AG04449 (cell line): ENCODE measurements around the gene CLCNKB.
A peak's percentile ranks its signal among the peaks of the same experiment; 100 is the strongest.

Source experiments
- CTCF ChIA-PET: fragments of 350-600 bp; formaldehyde crosslinking; extraction: SDS; loops from one replicate; lab custom pipeline; 2021; ENCODE audit warnings: antibody characterized with exemption; lab: Yijun Ruan, JAX
- POLR2A ChIA-PET: fragments of 400-600, 350-600 bp; formaldehyde crosslinking; extraction: SDS; loops from one replicate; lab custom pipeline; 2020; ENCODE audit warnings: antibody characterized with exemption, inconsistent platforms; lab: Yijun Ruan, JAX
- DNase-seq: peaks from one replicate; pipeline ENCODE4 v3.0.0-alpha.2; 2010; ENCODE audit warnings: low read depth, low spot score
- H3K4me3 ChIP-seq: 2 replicates; pipeline ENCODE4 v1.5.1; 2011; ENCODE audit warnings: low read depth, mild to moderate bottlenecking, control low read depth, low read length
- TF ChIP-seq, protein P1 (sequence below): IDR thresholded peaks from one replicate; pipeline ENCODE4 v1.5.1; 2011; ENCODE audit warnings: mild to moderate bottlenecking, moderate library complexity, low read length, control low read depth, inconsistent platforms; ENCODE audit not compliant: insufficient read depth; ENCODE audit errors: missing control alignments

CLCNKB gene

DNA sequence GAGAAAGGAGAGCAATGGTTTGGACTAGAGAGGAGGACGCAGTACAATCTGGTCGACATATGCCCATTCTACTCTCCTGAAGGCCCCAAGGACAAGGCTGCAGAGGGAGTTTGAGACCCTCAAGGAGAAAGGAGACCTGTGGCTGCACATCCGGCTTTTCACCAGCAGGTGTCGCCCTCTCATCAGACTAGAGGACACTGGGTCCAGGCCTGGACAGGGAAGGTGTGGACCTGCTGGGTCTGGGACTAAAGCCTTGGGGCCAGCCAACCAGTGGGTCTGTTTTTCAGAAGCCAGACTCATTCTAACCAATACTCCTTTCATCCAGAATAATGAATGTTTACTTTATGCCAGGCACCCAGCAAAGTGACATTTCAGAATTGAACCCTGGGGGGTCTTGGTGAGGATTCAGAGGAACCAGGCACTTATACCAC lies 34.5 kb upstream of the CLCNKB start:
- H3K4me3 ChIP-seq = no peak overlapping the region
- POLR2A ChIA-PET = no interaction called here
- DNase-seq = no peak
- CTCF ChIA-PET = interaction anchor here (0.6 to 11.1 kb wide), 30 partner anchors 11 to 355 kb away, joined by 3 to 141 read pairs (median 7); partner anchors contain the start of genes CLCNKA, FAM131C, HSPB7 and ZBTB17
- TF ChIP-seq, protein P1, sequence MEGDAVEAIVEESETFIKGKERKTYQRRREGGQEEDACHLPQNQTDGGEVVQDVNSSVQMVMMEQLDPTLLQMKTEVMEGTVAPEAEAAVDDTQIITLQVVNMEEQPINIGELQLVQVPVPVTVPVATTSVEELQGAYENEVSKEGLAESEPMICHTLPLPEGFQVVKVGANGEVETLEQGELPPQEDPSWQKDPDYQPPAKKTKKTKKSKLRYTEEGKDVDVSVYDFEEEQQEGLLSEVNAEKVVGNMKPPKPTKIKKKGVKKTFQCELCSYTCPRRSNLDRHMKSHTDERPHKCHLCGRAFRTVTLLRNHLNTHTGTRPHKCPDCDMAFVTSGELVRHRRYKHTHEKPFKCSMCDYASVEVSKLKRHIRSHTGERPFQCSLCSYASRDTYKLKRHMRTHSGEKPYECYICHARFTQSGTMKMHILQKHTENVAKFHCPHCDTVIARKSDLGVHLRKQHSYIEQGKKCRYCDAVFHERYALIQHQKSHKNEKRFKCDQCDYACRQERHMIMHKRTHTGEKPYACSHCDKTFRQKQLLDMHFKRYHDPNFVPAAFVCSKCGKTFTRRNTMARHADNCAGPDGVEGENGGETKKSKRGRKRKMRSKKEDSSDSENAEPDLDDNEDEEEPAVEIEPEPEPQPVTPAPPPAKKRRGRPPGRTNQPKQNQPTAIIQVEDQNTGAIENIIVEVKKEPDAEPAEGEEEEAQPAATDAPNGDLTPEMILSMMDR = peak; percentile 92

DNA sequence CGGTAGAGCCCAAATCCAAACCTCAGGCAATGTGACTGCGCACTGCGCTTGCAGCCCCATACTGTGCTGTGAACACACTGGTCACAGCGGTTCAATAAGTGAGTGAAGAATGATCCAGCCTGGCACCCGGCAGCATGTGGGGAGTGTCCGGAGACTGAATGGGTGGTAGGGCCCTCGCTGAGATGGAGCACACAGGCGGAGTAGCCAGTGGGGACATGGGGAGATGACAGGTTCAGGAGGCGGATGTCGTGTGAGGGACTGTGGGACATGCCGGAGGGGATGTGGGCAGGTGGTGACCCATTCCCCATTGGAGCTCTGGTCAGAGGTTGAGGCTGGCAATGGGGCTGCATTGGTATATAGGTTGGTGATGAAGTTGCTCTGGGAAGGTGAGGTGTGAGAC lies 33.9 kb upstream of the CLCNKB start:
- ChIA-PET CTCF (interaction anchor here (0.6 to 11.1 kb wide), 29 partner anchors 10 to 354 kb away, joined by 3 to 141 read pairs (median 7); partner anchors contain the start of genes CLCNKA, FAM131C, HSPB7 and ZBTB17), POLR2A (no interaction called here)
- H3K4me3 ChIP-seq = no peak overlapping the region
- TF ChIP-seq, protein P1 = no peak
- no peak for DNase-seq

- no peak for DNase-seq
- H3K4me3 ChIP-seq = no peak overlapping the region
- POLR2A ChIA-PET = no interaction called here
- CTCF ChIA-PET = interaction anchor here (0.7 to 11.1 kb wide), 19 partner anchors 9 to 209 kb away, joined by 3 to 141 read pairs (median 7); partner anchors contain the start of genes CLCNKA, FAM131C, HSPB7 and ZBTB17
- TF ChIP-seq, protein P1 = no peak
Observed at GRCh38 chr1:16010837-16011236, 32.7 kb upstream of the CLCNKB start.

DNA sequence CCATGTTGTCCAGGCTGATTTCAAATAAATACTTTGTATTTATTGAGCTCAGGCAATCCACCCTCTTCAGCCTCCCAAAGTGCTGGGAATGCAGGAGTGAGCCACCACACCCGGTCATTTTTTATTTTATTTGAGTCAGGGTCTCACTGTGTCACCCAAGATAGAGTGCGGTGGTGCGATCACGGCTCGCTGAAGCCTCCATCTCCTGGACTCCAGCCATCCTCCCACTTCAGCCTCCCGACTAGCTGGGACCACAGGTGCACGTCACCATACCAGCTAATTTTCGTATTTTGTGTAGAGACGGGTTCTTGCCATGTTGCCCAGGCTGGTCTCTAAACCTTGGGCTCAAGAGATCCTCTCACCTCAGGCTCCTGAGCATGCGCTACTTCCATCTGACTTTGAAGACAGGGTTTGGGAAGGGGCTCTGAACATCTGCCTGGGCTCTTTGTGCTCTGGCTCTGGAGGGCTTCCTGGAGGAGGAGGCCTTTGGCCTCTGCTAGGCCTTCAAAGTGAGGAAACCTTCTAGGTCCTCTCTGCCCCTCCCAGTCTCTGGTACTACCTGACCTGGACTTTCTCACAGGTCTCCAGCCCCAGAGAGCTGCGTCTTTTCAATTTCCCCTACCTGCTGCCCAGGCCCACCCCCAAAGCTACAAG lies 31.5 kb upstream of the CLCNKB start:
- no peak overlapping the region for H3K4me3 ChIP-seq
- DNase-seq = no peak
- ChIA-PET POLR2A (no interaction called here), CTCF (interaction anchor here (0.9 to 11.1 kb wide), 8 partner anchors 14 to 175 kb away, joined by 3 to 141 read pairs (median 24); partner anchors contain the start of gene FAM131C)
- TF ChIP-seq, protein P1 = no peak

DNA sequence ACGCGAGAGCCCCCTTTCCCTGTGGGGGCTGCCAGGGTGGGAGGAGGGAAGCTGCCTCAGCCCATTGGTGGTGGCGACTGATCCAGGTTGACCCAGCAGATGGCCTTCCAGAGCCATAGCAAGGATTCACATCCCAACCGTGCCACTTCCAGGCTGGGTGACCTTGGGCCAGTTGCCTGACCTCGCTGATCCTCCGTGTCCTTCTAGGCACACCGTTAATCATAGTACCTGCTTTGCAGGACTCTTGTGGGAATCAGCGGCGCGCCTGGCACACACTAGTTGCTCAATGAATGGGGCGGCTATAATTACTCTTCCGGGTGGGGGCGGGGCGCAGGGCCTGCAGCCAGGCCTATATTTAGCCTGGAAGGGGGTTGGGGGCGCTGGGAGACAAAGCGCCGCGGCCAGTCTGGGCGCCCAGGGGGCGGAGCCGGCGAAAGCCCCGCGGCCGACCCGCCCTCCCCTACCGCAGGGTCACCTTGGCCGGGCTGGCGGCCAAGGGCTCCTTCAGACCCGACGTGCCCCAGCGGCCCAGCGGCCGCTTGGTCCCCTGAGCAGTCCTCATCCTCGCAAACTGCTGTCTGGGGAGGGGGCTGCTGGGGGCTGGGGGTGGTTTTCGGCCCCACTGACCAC lies 30.9 kb upstream of the CLCNKB start:
- ChIA-PET CTCF (interaction anchor here (1.3 to 11.1 kb wide), 6 partner anchors 15 to 66 kb away, joined by 4 to 141 read pairs (median 68); partner anchors contain the start of gene FAM131C), POLR2A (no interaction called here)
- TF ChIP-seq, protein P1 = no peak
- no peak for DNase-seq
- H3K4me3 ChIP-seq = peak overlapping the region; percentile 43

DNA sequence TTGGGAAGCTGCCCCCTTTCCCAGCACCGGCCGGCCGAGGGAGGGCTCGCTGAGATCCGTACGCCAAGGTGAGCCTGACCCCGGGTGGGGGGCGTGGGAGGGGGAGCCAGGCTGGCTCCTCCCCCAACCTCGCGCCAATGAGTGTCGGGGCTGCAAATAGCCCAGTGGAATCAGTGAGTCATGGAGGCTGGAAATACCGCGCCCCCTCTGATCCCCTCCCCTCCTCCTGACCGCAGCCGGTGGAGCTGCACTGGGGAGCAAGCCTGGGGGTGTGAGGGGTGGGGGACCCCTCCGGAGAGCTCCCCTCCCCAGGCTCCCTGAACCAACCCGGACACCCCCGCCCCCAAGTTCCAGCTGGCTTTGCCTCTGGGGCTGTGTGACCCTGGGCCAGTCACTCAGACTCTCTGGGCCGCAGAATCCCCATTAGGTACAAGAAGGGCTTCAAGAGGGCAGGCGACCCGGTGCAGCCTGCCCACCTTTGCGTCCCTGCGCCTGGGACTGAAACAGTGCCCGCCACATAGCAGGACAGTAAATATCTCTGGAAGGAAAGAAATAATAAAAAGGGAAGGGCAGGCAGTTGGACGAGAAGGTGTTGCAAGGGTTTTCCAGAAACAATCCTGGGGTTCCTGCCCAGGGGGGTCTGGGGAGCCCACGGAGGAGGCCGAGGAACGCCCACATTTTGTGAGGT lies 30.2 kb upstream of the CLCNKB start:
- ChIA-PET POLR2A (no interaction called here), CTCF (interaction anchor here (0.8 to 11.1 kb wide), 6 partner anchors 13 to 198 kb away, joined by 3 to 141 read pairs (median 24); partner anchors contain the start of gene FAM131C)
- TF ChIP-seq, protein P1 = no peak
- no peak for DNase-seq
- peak overlapping the region; percentile 43 for H3K4me3 ChIP-seq
